SU-DHL-6 (cell line): ENCODE data around the gene SCLT1.

ENCODE experiments used
- H2AFZ ChIP-seq: fragments of 200-600 bp; sonication (generic); 2 replicates; pipeline ENCODE4 v1.6.1; 2014; ENCODE audit warnings: low read depth, mild to moderate bottlenecking, moderate library complexity, mixed read lengths, antibody characterized with exemption, low read length; ENCODE audit not compliant: severe bottlenecking
- H3F3A ChIP-seq: fragments of 200-600 bp; shearing (Covaris generic); 2 replicates; pipeline ENCODE4 v1.6.0; 2016; ENCODE audit warnings: antibody characterized with exemption, mild to moderate bottlenecking; ENCODE audit not compliant: insufficient read depth
- H3K27ac ChIP-seq: fragments of 200-600 bp; sonication (generic); 2 replicates; pipeline ENCODE4 v1.5.1; 2016; ENCODE audit warnings: low read depth, mild to moderate bottlenecking, low read length, moderate library complexity, mixed read lengths
- H3K27me3 ChIP-seq: fragments of 200-600 bp; sonication (generic), shearing (Covaris generic); 2 replicates; pipeline ENCODE4 v1.6.0; 2014; ENCODE audit warnings: mild to moderate bottlenecking, low read length
- H3K36me3 ChIP-seq: fragments of 200-600 bp; sonication (generic); 2 replicates; pipeline ENCODE4 v1.6.1; 2014; ENCODE audit warnings: mild to moderate bottlenecking, low read length, mixed read lengths
- H3K4me2 ChIP-seq: fragments of 300-600, 200-600 bp; shearing (Covaris generic), sonication (generic); 2 replicates; pipeline ENCODE4 v1.6.0; 2014; ENCODE audit warnings: low read length, low read depth, mild to moderate bottlenecking; ENCODE audit not compliant: poor library complexity, severe bottlenecking
- H3K4me3 ChIP-seq: fragments of 200-600 bp; sonication (generic); 2 replicates; pipeline ENCODE4 v1.5.1; 2014; ENCODE audit warnings: antibody characterized with exemption, low read length, mild to moderate bottlenecking, mixed read lengths; ENCODE audit not compliant: insufficient read depth, poor library complexity, severe bottlenecking
- H3K79me2 ChIP-seq: fragments of 200-600 bp; sonication (generic); 2 replicates; pipeline ENCODE4 v1.6.1; 2014; ENCODE audit warnings: mild to moderate bottlenecking, low read length, moderate library complexity; ENCODE audit not compliant: insufficient read depth
- H3K9ac ChIP-seq: fragments of 200-600 bp; sonication (generic); 2 replicates; pipeline ENCODE4 v1.7.0; 2014; ENCODE audit warnings: mild to moderate bottlenecking, low read length
- H3K9me2 ChIP-seq: fragments of 200-600 bp; sonication (generic); replicated peaks from 2 replicates; pipeline ENCODE4 v1.6.1; 2014; ENCODE audit warnings: low read length; ENCODE audit not compliant: insufficient read depth
- H3K9me3 ChIP-seq: fragments of 200-600 bp; sonication (generic); 2 replicates; pipeline ENCODE4 v1.6.1; 2014; ENCODE audit warnings: low read length, mixed read lengths; ENCODE audit not compliant: insufficient read depth
- H4K20me1 ChIP-seq: fragments of 200-600 bp; sonication (generic); 2 replicates; pipeline ENCODE4 v1.6.1; 2014; ENCODE audit warnings: low read depth, mild to moderate bottlenecking, antibody characterized with exemption, low read length, moderate library complexity, mixed read lengths
- CTCF ChIP-seq: fragments of 200-600 bp; sonication (generic); IDR thresholded peaks from one replicate; pipeline ENCODE4 v1.5.1; 2017; ENCODE audit warnings: antibody characterized with exemption, mild to moderate bottlenecking, low read length, moderate library complexity; ENCODE audit not compliant: insufficient read depth, poor library complexity, severe bottlenecking
- EZH2phosphoT487 ChIP-seq: fragments of 200-600 bp; sonication (generic), shearing (Covaris generic); conservative IDR thresholded peaks from 2 replicates; pipeline ENCODE4 v1.6.1; 2018; ENCODE audit warnings: mild to moderate bottlenecking, antibody characterized with exemption, low read length, moderate library complexity, mixed read lengths

SCLT1 gene

GRCh38 chr4:128961405-128961804 is 131.9 kb downstream of the SCLT1 start:
- Histone ChIP-seq H4K20me1 (no peaks in the 10 kb centered on the region), H3F3A (no peaks in the 10 kb centered on the region), H3K9me3 (no peaks in the 10 kb centered on the region), H3K9me2 (no peaks in the 10 kb centered on the region), H3K27me3 (no peaks in the 10 kb centered on the region), H3K4me3 (no peak overlapping the region), H3K4me2 (no peak overlapping the region), H3K9ac (no peak overlapping the region), H2AFZ (no peak overlapping the region), H3K36me3 (no peaks in the 10 kb centered on the region), H3K27ac (no peak overlapping the region), H3K79me2 (no peaks in the 10 kb centered on the region)
- TF ChIP-seq CTCF (no peak), EZH2phosphoT487 (no peak)

- Histone ChIP-seq H3K79me2 (no peaks in the 10 kb centered on the region), H2AFZ (no peak overlapping the region), H3K36me3 (no peaks in the 10 kb centered on the region), H4K20me1 (no peaks in the 10 kb centered on the region), H3K9me3 (no peaks in the 10 kb centered on the region), H3K9me2 (no peaks in the 10 kb centered on the region), H3K4me2 (no peak overlapping the region), H3K9ac (no peak overlapping the region), H3F3A (no peaks in the 10 kb centered on the region), H3K4me3 (no peak overlapping the region), H3K27me3 (no peaks in the 10 kb centered on the region), H3K27ac (no peak overlapping the region)
- TF ChIP-seq CTCF (no peak), EZH2phosphoT487 (no peak)
Observed at GRCh38 chr4:128958194-128958593, 135.1 kb downstream of the SCLT1 start.

- Histone ChIP-seq H3K4me3 (no peak overlapping the region), H3F3A (no peaks in the 10 kb centered on the region), H4K20me1 (no peaks in the 10 kb centered on the region), H3K9ac (no peak overlapping the region), H3K79me2 (no peaks in the 10 kb centered on the region), H3K9me3 (no peaks in the 10 kb centered on the region), H2AFZ (no peak overlapping the region), H3K36me3 (no peaks in the 10 kb centered on the region), H3K4me2 (no peak overlapping the region), H3K27me3 (no peaks in the 10 kb centered on the region), H3K27ac (no peak overlapping the region), H3K9me2 (no peaks in the 10 kb centered on the region)
- no peak for TF ChIP-seq CTCF
- no peak for TF ChIP-seq EZH2phosphoT487
Observed at GRCh38 chr4:128957459-128957858, 135.9 kb downstream of the SCLT1 start.
